HG02938 (cell line): Measurements from ENCODE around the gene MYO9A.

ENCODE experiments used
- ATAC-seq: cut with Tn5 transposase; IDR thresholded peaks from one replicate; pipeline ENCODE4 v1.9.1; 2021; ENCODE audit warnings: mild to moderate bottlenecking, moderate library complexity; ENCODE audit not compliant: unreplicated experiment

Gene MYO9A, protein sequence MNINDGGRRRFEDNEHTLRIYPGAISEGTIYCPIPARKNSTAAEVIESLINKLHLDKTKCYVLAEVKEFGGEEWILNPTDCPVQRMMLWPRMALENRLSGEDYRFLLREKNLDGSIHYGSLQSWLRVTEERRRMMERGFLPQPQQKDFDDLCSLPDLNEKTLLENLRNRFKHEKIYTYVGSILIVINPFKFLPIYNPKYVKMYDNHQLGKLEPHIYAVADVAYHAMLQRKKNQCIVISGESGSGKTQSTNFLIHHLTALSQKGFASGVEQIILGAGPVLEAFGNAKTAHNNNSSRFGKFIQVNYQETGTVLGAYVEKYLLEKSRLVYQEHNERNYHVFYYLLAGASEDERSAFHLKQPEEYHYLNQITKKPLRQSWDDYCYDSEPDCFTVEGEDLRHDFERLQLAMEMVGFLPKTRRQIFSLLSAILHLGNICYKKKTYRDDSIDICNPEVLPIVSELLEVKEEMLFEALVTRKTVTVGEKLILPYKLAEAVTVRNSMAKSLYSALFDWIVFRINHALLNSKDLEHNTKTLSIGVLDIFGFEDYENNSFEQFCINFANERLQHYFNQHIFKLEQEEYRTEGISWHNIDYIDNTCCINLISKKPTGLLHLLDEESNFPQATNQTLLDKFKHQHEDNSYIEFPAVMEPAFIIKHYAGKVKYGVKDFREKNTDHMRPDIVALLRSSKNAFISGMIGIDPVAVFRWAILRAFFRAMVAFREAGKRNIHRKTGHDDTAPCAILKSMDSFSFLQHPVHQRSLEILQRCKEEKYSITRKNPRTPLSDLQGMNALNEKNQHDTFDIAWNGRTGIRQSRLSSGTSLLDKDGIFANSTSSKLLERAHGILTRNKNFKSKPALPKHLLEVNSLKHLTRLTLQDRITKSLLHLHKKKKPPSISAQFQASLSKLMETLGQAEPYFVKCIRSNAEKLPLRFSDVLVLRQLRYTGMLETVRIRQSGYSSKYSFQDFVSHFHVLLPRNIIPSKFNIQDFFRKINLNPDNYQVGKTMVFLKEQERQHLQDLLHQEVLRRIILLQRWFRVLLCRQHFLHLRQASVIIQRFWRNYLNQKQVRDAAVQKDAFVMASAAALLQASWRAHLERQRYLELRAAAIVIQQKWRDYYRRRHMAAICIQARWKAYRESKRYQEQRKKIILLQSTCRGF (N-terminal part only)

DNA sequence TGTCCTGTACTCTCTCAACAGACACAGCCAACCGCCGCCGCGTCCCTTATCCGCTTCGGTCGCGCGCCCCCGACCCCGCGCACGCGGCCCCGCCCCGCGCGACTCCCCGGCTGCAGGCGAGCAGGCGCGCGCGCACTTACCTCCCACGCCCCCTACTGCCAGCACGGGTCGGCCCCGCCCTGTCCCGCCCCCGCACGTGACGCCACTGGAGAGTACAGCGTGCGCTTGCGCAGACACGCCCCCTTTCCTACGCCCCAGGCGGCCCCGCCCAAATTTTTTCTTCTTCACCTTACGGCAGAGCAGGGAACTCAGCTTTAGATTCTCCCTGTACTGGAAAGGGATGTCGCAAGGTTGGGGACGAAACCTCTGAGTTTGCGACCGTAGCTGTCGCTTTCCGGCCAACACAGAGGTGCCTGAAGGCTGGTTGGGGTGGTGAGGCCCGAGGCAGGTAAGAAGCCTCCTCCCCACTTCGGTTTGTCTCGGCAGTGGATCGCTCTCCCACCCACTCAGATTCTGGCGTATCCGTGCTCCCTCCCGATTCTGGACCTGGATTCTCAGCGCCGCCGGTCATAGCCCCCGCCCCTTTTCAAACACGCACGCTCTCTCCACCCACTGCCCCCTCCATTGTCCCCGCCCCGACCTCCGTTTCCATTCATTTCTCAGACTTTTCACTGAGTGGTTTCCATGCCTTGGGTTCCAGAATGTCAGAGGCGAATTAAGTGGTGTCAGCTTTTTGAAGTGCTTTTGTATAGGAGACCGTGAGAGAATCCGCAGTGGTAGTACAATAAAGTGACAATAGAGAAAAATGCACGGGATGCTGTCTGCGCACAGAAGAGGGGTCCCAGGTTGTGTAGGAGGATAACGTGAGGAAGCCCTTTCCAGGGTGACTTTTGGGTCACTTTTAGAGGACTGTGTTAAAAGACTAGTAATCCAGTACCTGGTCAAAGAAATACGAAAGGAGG, at the start of gene MYO9A, which contains the start of gene SENP8:
TSS of gene MYO9A (minus strand) at position 134 of the 962 bp plus-strand sequence. CDS start 71,587 bp downstream, outside the sequence.
TSS of gene SENP8 (plus strand) at position 387 of the 962 bp plus-strand sequence. CDS start 21,221 bp downstream, outside the sequence.
- peak; percentile 65 for ATAC-seq

DNA sequence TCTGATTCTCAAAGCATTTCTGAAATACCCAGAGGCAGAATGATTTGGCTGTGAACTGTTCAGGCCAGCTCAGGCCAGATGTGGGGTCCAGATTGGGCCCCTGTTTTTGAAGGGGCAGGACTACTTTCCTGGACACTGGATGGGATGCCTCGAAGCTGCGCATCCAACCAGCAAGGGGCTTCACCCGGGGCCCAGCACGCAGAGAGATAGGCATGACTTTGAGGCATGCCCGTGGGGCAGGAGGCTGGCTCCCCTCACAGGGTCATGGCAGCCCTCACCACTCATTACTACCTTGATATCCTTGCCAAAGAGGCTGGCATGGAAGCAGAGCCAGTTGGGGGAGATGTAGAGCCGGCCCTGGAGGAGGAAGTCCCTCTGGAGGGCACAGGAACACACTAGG, 49.5 kb upstream of the MYO9A start:
- no peak for ATAC-seq

DNA sequence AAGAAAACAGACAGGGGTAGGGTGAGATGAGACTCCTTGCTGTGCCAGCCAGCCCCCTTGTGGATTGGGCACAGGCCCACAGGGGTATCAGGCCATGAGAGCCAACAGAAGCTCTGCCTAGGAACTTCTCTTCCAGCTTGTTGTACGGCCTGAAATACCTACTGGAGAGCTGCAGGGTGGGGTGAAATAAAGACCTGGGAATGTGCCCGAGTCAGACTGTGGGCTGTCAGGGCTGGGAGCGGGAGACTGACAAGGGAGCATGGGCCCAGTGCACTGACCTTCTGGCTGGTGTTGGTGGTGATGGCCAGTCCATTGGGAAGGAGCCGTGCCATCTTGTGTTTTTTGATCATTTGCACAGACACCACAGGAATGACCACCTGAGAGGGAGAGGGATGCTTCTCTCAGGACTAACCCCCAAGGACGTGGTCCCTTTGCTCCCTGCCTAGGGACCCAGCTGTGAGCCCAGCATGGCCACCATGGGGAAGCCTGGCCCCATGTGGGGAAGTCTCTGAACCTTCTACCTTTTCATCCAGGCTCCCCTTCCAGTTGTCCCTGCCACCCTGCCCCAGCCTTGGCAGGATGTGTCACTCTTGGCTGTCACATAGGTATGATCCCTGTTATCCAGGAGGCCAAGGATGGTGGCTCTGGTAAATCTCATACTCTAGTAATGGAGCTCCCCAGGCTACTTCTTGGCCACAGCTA, 48.9 kb upstream of the MYO9A start:
- ATAC-seq, result no peak

DNA sequence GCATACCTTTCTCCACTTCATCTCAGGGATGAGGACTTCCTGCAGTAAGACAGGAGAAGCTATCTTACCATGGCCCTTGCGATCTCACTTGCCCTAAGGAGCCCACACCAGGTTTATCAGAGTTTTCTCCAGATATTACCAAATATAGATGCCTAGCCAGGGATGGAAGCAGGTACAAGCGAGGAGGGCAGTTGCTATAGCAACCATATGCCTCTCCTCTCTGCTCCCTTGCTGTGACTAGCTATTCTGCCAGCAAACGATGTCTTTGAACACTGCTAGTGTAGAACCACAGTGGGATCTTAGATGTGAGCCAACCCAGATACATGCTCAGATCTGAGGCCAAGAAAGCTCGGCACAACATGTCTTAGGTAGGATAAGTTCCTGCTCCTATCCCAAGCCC, 45.8 kb upstream of the MYO9A start:
- ATAC-seq, result no peak

DNA sequence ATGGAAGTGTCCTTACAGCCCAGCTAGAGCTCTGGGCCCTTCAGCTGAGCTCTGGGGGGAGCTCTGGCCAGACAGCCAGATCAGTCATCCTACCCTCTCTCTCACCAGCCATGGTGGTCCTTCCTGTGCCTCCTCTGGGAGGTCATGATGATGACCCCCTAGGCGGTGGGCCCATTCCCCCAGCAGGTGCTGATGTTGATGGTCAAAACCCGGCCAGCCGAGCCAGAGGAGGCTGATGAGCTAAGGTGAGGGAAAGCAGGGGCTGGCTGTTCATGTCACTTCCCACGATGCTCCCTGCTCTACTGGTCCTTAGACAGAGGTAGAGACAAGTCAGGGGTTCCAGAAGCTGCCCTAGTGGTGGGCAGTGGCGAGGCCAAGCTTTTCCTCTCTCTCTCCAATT, 44.6 kb upstream of the MYO9A start:
- no peak for ATAC-seq

DNA sequence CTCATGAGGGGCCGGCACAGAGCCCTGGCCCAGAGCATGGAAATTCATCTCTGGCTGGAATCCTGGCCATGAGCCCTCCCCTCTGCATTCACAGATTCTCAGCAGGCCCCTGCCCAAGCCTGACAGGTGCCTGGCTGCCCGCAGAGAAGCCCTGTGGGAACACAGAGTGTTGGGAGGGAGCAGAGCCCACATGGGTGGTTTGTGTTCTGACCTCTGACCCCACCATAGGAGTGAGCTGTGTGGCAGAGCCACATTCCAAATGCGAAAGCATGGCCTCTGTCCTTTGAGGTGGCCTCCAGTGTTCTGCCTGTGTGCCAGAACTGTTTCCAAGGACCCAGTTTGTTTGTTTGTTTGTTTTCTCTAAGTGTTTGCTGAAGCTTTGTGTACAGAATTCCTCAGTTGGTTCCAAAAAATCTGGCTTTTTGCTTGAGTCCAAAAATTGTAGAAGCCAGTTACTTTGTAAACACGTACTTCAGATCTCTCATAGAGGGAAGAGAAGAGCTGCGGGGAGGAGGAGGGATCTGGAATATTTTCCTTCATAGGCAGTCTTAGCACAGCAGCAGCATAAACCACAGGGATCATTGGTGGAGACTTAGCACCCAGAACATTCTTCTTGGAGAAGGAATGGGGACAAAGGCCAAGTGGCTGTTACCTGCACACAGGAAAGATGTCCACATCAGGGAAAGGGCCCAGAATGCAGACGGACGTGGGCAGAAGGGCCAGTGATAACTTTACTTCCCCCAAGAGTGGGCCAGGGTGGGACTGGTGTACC, 43.6 kb upstream of the MYO9A start:
- no peak for ATAC-seq

DNA sequence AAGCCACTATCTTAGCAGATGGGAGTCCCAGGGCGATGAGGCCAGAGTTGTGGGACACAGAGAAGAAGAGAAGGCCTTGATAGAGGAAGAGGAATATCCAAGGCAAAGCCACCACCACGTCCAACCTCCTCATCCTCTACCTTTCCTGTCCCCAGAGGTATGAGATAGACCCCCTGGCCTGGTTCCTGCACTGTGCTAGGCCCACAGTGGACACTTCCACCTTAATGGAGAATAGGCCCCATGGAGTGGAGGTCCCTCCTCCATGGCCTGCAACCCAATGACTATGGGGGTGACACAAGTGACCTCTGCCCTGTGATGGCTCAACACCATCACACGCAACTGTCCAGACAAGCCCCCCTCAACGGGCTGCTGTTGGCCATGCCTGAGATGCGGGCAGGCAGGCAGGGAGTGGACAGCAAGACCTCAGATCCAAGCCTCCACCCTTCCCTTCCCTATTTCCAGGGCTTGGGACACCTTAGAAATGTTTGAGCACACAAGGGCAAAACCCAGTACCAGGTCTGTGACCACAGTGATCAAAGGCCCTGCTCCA, 42.8 kb upstream of the MYO9A start:
- ATAC-seq, result no peak

DNA sequence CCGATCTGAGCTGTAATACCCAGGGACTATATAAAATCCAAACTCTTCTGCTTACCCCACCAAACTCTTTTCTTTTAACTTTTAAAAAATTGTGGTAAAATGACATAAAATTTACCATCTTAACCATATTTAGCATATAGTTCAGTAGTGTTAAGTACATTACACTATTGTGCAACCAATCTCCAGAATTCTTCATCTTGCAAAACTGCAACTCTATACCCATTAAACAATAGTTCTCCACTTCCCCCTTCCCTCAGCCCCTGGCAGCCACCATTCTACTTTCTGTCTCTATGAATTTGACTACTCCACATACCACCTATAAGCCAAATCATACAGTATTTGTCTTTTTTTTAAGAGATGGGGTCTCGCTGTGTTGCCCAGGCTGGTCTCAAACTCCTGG, 39.0 kb upstream of the MYO9A start:
- ATAC-seq, result no peak

DNA sequence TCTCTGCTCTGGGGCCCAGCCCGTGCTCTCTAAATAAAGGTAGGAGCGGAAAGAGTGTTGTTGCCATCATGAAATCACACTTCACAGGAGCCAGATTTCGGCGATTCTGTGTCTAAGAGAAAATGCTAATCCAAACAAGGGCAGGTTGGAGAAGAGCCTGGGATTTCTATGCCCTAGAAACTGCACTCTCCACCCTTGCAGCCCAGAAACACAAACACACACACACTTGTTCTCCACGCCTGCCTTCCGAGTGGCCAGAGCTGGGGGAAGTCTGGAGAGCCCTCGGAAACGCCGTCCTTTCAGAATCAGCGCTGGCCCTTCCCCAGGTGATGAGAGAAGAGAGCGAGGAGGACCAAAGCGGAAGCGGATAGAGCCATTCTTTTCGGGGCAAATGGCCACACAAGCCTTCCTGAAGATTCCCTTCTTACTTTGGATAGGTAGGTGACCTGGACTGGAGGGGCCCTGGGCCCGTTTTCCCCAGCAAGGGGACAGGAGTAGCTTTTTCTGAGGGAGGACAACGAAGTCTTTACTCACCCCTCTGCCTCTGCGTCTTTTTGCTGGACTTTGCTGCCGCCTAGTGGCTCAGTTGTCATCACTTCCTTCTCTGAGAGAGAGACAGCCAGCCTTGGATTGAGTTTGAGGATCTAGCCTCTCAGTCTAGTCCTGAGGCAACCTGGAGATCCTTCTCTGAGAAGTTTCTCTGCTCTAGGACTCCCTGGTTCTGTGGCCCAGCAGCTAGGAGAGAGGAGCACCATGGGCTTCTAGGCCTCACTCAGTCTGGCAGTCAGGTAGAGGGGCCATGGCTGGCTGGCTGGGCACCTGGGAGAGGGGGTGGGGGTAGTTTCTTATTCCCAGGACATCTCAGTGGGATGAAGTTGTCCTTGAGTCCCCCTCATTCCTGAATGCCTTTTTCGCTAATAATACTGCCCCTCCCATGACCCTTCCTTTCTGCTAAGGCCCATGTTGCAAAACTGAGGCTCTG, 38.0 kb upstream of the MYO9A start:
- ATAC-seq, result peak; percentile 80

DNA sequence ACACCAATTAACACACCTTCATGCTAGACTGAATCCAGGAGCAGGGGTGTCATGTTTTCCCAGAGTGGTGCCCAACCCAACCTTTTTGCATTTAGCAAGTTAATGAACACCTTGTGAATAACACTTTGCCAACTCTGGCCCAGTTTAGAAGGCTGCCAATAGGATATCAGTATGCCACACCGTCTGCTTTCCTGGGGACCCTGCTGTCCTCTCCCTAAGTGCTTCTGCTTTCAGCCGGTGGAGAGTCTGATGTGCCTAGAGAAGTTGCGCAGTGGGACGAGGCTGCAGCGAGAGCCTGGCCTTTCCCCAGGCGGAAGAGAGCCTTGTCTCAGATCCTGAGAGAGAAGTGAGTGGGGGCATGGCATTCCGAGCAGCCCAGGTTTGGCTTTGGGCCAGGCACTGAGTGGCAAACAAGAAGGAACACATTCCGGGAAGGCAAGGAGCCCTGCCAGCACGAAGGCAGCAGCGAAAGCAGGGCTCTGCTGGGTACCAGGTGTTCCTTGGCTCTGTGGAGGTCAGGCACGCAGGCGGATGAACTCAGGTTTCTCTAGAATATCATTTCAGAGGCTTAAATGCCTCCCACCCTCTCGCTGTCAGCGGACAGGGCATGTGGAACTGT, 37.2 kb upstream of the MYO9A start:
- ATAC-seq, result no peak

DNA sequence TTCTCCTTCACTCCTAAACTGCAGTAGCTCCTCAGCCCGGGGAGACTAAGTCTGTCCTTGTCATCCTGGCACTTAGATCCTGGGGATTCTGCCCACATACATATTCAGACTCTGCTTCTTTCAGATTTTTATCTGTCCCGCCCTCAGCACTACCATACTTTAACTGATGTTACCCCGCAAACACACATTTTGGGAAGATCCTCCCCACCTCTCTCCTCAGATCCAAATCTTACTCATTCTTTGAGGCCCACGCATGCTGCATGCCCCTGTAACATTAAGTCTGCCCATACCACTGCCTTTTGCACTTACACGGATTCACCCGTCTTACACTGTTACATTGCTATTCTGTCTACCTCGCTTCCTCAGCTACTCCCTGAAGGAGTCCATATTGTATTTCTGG, 36.4 kb upstream of the MYO9A start:
- no peak for ATAC-seq

DNA sequence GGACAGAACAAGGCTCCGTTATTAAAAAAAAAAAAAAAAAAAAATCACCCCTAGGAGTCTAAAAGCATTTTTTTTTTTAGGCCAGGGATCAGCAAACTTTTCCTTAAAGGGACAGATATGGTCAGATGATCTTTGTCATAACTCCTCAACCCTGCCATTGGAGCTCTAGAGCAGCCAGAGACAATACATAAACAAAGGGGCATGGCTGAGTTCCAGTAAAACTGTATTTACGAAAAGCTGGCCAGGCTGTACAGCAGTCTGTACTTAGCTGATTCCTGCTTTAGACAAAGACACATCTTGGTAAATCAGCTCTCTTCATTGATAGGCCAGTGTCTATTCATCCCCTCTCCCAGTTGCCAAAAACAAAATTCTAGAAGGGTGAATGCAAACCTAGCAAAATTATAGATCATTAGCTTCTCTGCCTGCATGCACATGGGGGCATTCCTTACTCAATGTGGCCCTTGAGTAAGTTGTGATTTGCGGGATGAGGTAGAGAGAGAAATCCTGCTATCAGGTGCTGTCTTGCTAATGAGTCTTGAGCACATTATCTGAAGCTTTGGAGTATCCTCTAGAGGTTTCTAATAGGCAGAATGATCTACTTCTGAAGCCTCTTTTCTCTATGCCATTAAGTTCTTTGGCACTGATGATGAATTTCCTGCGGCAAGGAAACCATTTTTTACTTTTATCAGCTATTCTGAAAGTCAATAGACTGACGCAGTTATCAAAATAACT, 35.5 kb upstream of the MYO9A start:
- ATAC-seq, result no peak

DNA sequence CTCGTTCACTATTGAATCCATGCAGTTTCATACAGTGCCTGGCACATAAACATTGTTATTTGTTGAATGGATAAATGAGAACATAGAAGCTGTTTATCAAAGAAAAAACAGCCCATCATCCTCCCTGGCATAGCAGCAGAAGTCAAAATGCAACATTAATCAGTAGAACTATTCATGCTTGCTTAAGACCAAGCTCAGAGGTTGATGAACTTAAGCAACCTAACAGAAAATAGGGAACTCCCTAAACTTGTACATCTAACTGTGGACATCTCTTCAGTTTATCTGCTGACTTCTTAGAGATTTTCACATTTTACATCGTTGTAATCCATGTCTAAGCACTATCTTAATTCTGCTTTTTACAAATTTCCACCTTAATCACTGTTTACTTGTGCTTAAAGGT, 29.5 kb upstream of the MYO9A start:
- ATAC-seq, result no peak

DNA sequence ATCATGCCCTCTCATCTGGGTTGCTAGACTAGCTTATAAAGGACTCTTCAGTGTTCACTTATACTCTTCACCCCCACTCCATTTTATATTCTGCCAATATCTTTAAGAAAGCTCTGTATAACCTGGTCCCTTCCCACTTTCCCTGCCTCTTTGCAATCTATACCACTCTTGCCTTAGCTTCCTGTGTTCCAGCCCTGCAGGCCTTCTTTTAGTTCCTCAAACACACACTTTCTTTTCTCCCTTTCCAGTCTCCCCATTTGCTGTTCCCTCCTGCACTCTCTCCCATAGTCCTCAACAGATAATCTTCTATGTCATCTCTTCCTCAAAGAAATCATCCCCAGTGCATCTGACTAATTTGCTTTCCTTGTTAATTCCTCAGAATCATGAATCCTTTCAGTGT, 29.0 kb upstream of the MYO9A start:
- ATAC-seq, result no peak

DNA sequence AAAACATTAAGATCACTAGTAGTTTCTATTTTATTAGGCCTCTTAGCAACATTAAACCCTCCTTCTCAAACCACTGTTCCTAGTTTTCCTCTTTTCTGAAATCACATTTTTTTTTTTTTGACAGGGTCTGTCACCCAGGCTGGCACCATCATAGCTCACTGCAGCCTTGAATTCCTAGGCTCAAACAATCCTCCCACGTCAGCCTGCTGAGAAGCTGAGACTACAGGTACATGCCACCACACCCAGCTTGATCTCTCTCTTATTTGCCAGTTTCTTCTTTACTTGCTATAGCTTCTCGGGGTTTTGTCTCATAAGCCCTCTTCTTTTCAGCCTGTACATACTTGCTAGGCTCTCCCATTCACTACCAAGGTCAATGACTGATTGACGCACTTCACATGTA, 28.3 kb upstream of the MYO9A start:
- ATAC-seq, result no peak
